HEK293 (cell line): Measurements from ENCODE around the gene PSME4.

ENCODE experiments used
- CTCF ChIA-PET: fragments of 350-600 bp; formaldehyde crosslinking; extraction: SDS; loops from one replicate; lab custom pipeline; 2021; ENCODE audit warnings: antibody characterized with exemption; lab: Yijun Ruan, JAX
- POLR2A ChIA-PET: fragments of 300-600 bp; formaldehyde crosslinking; extraction: SDS; loops from one replicate; lab custom pipeline; 2020; ENCODE audit warnings: antibody characterized with exemption, inconsistent platforms; lab: Yijun Ruan, JAX
- H3K27ac ChIP-seq: fragments of 200-500 bp; sonication (Bioruptor generic); 2 replicates; pipeline ENCODE4 v1.5.1; 2014; ENCODE audit warnings: low read depth, low read length, control low read depth, inconsistent platforms; ENCODE audit errors: extremely low read depth
- H3K36me3 ChIP-seq, 2 experiments: fragments of 200-500 bp in 1 of 2; sonication (Bioruptor generic) in 1 of 2; 1 replicate in 1 of 2; 2 replicates in 1 of 2; pipeline ENCODE4 v1.5.1; 2014 to 2017; ENCODE audit warnings: inconsistent platforms in 2 of 2, low read length in 2 of 2; ENCODE audit not compliant: control insufficient read depth in 2 of 2, insufficient read depth in 1 of 2
- H3K4me1 ChIP-seq: fragments of 200-500 bp; sonication (Bioruptor generic); 2 replicates; pipeline ENCODE4 v1.5.1; 2014; ENCODE audit warnings: mild to moderate bottlenecking, low read length, inconsistent platforms; ENCODE audit not compliant: control insufficient read depth, insufficient read depth
- H3K4me3 ChIP-seq: 2 replicates; pipeline ENCODE4 v1.5.1; 2011; ENCODE audit warnings: low read depth, mild to moderate bottlenecking, control low read depth, low read length, moderate library complexity
- H3K9me3 ChIP-seq: fragments of 200-500 bp; sonication (Bioruptor generic); 2 replicates; pipeline ENCODE4 v1.5.1; 2014; ENCODE audit warnings: low read depth, low read length, inconsistent platforms; ENCODE audit not compliant: control insufficient read depth, insufficient read depth
- ATF2 ChIP-seq: fragments of 450-650 bp; formaldehyde crosslinking; IDR thresholded peaks from 2 replicates; pipeline ENCODE4 v1.5.1; 2016; ENCODE audit warnings: missing biosample characterization, missing genetic modification characterization, low read depth
- KLF10 ChIP-seq: fragments of 450-650 bp; IDR thresholded peaks from 2 replicates; pipeline ENCODE4 v1.5.1; 2018; ENCODE audit warnings: missing biosample characterization, mild to moderate bottlenecking, missing genetic modification characterization
- KLF17 ChIP-seq: fragments of 450-650 bp; formaldehyde crosslinking; IDR thresholded peaks from 2 replicates; pipeline ENCODE4 v1.5.1; 2016; ENCODE audit warnings: missing biosample characterization, missing genetic modification characterization
- PRDM6 ChIP-seq: fragments of 450-650 bp; formaldehyde crosslinking; IDR thresholded peaks from 2 replicates; pipeline ENCODE4 v1.5.1; 2017; ENCODE audit warnings: missing biosample characterization, missing genetic modification characterization
- SETDB1 ChIP-seq: IDR thresholded peaks from one replicate; pipeline ENCODE4 v1.6.1; 2017; ENCODE audit warnings: mild to moderate bottlenecking, low read length, moderate library complexity, mixed read lengths; ENCODE audit not compliant: insufficient read length
- SP3 ChIP-seq: fragments of 450-650 bp; formaldehyde crosslinking; IDR thresholded peaks from 2 replicates; pipeline ENCODE4 v1.5.1; 2016; ENCODE audit warnings: missing biosample characterization, missing genetic modification characterization
- TSHZ1 ChIP-seq: fragments of 450-650 bp; formaldehyde crosslinking; IDR thresholded peaks from 2 replicates; pipeline ENCODE4 v1.5.1; 2016; ENCODE audit warnings: missing biosample characterization, missing genetic modification characterization, borderline replicate concordance
- ZBTB1 ChIP-seq: fragments of 450-650 bp; formaldehyde crosslinking; IDR thresholded peaks from 2 replicates; pipeline ENCODE4 v1.5.1; 2016; ENCODE audit warnings: missing biosample characterization, missing genetic modification characterization
- ZBTB48 ChIP-seq: fragments of 450-650 bp; formaldehyde crosslinking; IDR thresholded peaks from 2 replicates; pipeline ENCODE4 v1.5.1; 2016; ENCODE audit warnings: missing biosample characterization, missing genetic modification characterization
- ZNF10 ChIP-seq: fragments of 450-650 bp; formaldehyde crosslinking; IDR thresholded peaks from 2 replicates; pipeline ENCODE4 v1.5.1; 2017; ENCODE audit warnings: missing biosample characterization, missing genetic modification characterization
- ZNF184 ChIP-seq: fragments of 450-650 bp; IDR thresholded peaks from 2 replicates; pipeline ENCODE4 v1.5.1; 2018; ENCODE audit warnings: missing biosample characterization, mild to moderate bottlenecking, missing genetic modification characterization
- ZNF274 ChIP-seq, 2 experiments: fragments of 200-500 bp in 1 of 2; fragments of 450-650 bp in 1 of 2; sonication (Bioruptor generic) in 1 of 2; formaldehyde crosslinking in 1 of 2; IDR thresholded peaks; 2 replicates each; pipeline versions ENCODE4 v1.5.1 to v1.6.1; 2014 to 2016; ENCODE audit warnings: borderline replicate concordance in 1 of 2, inconsistent platforms in 1 of 2, low read length in 1 of 2, missing biosample characterization in 1 of 2, missing genetic modification characterization in 1 of 2
- ZNF335 ChIP-seq: fragments of 450-650 bp; formaldehyde crosslinking; conservative IDR thresholded peaks from 2 replicates; pipeline ENCODE4 v1.5.1; 2016; ENCODE audit warnings: missing biosample characterization, missing genetic modification characterization
- ZNF416 ChIP-seq: fragments of 450-650 bp; formaldehyde crosslinking; IDR thresholded peaks from 2 replicates; pipeline ENCODE4 v1.5.1; 2016; ENCODE audit warnings: missing biosample characterization, missing genetic modification characterization
- ZNF561 ChIP-seq: fragments of 450-650 bp; IDR thresholded peaks from 2 replicates; pipeline ENCODE4 v1.5.1; 2018; ENCODE audit warnings: missing biosample characterization, missing genetic modification characterization, borderline replicate concordance
- ZNF596 ChIP-seq: fragments of 450-650 bp; IDR thresholded peaks from 2 replicates; pipeline ENCODE4 v1.5.0; 2018; ENCODE audit warnings: missing biosample characterization, mild to moderate bottlenecking, missing genetic modification characterization, moderate library complexity
- ZNF654 ChIP-seq: fragments of 450-650 bp; formaldehyde crosslinking; IDR thresholded peaks from 2 replicates; pipeline ENCODE4 v1.5.1; 2016; ENCODE audit warnings: low read depth, missing biosample characterization, missing genetic modification characterization
- ZNF658 ChIP-seq: fragments of 450-650 bp; formaldehyde crosslinking; IDR thresholded peaks from 2 replicates; pipeline ENCODE4; 2016; ENCODE audit warnings: missing biosample characterization, missing genetic modification characterization
- ZNF660 ChIP-seq: fragments of 450-650 bp; IDR thresholded peaks from 2 replicates; pipeline ENCODE4 v1.5.1; 2018; ENCODE audit warnings: missing biosample characterization, mild to moderate bottlenecking, missing genetic modification characterization
- ZNF701 ChIP-seq: fragments of 450-650 bp; formaldehyde crosslinking; IDR thresholded peaks from 2 replicates; pipeline ENCODE4 v1.5.1; 2016; ENCODE audit warnings: missing biosample characterization, missing genetic modification characterization

PSME4 gene

GRCh38 chr2:53989210-53989862, 18.5 kb upstream of the PSME4 start:
- Histone ChIP-seq H3K9me3 (no peaks in the 10 kb centered on the region), H3K4me3 (no peak overlapping the region), H3K4me1 (peaks cover 17% of the 10 kb centered on the region), H3K36me3 (no peaks in the 10 kb centered on the region), H3K27ac (no peak overlapping the region)
- CTCF ChIA-PET: interaction anchor here (0.7 kb wide), 1 partner anchor 138 kb away, joined by 4 read pairs; no protein-coding TSS in a partner anchor
- TF ChIP-seq ZBTB1 (tag by site-specific recombination): no peak
- TF ChIP-seq ZNF416 (tag by site-specific recombination): no peak
- no peak for TF ChIP-seq ZNF658 (tag by site-specific recombination)
- TF ChIP-seq ZNF596 (tag by site-specific recombination): no peak
- TF ChIP-seq ZNF561 (tag by site-specific recombination): no peak
- no peak for TF ChIP-seq ZNF335
- TF ChIP-seq KLF10 (tag by site-specific recombination): no peak
- no peak for TF ChIP-seq KLF17
- TF ChIP-seq ZNF10: no peak
- no peak for TF ChIP-seq ATF2
- no peak for TF ChIP-seq ZNF654 (tag by site-specific recombination)
- TF ChIP-seq ZNF701 (tag by site-specific recombination): no peak
- no peak for TF ChIP-seq SETDB1
- no peak for TF ChIP-seq PRDM6 (tag by site-specific recombination)
- TF ChIP-seq TSHZ1 (tag by site-specific recombination): no peak
- no peak for TF ChIP-seq ZNF660 (tag by site-specific recombination)
- TF ChIP-seq ZNF184: no peak
- no peak for TF ChIP-seq ZBTB48 (tag by site-specific recombination)
- no peak for TF ChIP-seq SP3 (tag by site-specific recombination)
- TF ChIP-seq ZNF274 (IDR thresholded peaks at IDR 0.05; ENCODE audit: low read length): no peak
- TF ChIP-seq ZNF274 (tag by site-specific recombination; IDR thresholded peaks at IDR 0.05; ENCODE audit: borderline replicate concordance): no peak
- POLR2A ChIA-PET: no interaction called here
